Neutrophil (primary cell): ENCODE data around the gene GNAT1.

Experiments used
- H3K27ac ChIP-seq: fragments of 200-600 bp; sonication (generic); 2 replicates; pipeline ENCODE4 v1.5.1; 2016; ENCODE audit warnings: mild to moderate bottlenecking, moderate library complexity
- H3K27me3 ChIP-seq: fragments of 200-600 bp; sonication (generic); 2 replicates; pipeline ENCODE4 v1.6.0; 2016; ENCODE audit warnings: mild to moderate bottlenecking
- H3K36me3 ChIP-seq: fragments of 200-600 bp; sonication (generic); 2 replicates; pipeline ENCODE4 v1.5.1; 2017
- H3K4me1 ChIP-seq, 2 experiments: fragments of 200-600 bp in 1 of 2; sonication (generic) in 1 of 2; 1 replicate in 1 of 2; 2 replicates in 1 of 2; pipeline versions ENCODE4 v1.5.1 to v1.6.1; 2013 to 2016; ENCODE audit warnings: low read depth in 1 of 2, low read length in 1 of 2, mild to moderate bottlenecking in 1 of 2, moderate library complexity in 1 of 2; ENCODE audit not compliant: control insufficient read depth in 1 of 2, insufficient read depth in 1 of 2
- H3K4me3 ChIP-seq, 2 experiments: fragments of 200-600 bp in 1 of 2; sonication (generic) in 1 of 2; 1 replicate in 1 of 2; 2 replicates in 1 of 2; pipeline ENCODE4 v1.5.1; 2013 to 2016; ENCODE audit warnings: low read depth in 1 of 2, low read length in 1 of 2, mild to moderate bottlenecking in 1 of 2, moderate library complexity in 1 of 2
- H3K9me3 ChIP-seq: fragments of 200-600 bp; sonication (generic); 2 replicates; pipeline ENCODE4 v1.5.1; 2016
- CTCF ChIP-seq: fragments of 200-600 bp; sonication (generic); IDR thresholded peaks from 2 replicates; pipeline ENCODE4 v1.5.1; 2016; ENCODE audit warnings: antibody characterized with exemption

GNAT1 gene

GRCh38 chr3:50211930-50212329, 20.5 kb downstream of the GNAT1 start:
- Histone ChIP-seq H3K9me3 (no peaks in the 10 kb centered on the region), H3K27me3 (peaks cover 15% of the 10 kb centered on the region), H3K36me3 (no peaks in the 10 kb centered on the region), H3K4me3 (no peak overlapping the region), H3K27ac (no peak overlapping the region), H3K4me1 (no peaks in the 10 kb centered on the region)
- TF ChIP-seq CTCF: no peak

- Histone ChIP-seq H3K27ac (no peak overlapping the region), H3K9me3 (no peaks in the 10 kb centered on the region), H3K4me1 (no peaks in the 10 kb centered on the region), H3K27me3 (peaks cover 9% of the 10 kb centered on the region), H3K36me3 (no peaks in the 10 kb centered on the region), H3K4me3 (no peak overlapping the region)
- TF ChIP-seq CTCF: no peak
Observed at GRCh38 chr3:50212502-50212901, 21.1 kb downstream of the GNAT1 start.

- Histone ChIP-seq H3K27me3 (peaks cover 5% of the 10 kb centered on the region), H3K9me3 (no peaks in the 10 kb centered on the region), H3K4me3 (no peak overlapping the region), H3K36me3 (no peaks in the 10 kb centered on the region), H3K27ac (no peak overlapping the region), H3K4me1 (no peaks in the 10 kb centered on the region)
- no peak for TF ChIP-seq CTCF
Observed at GRCh38 chr3:50212971-50213370, 21.6 kb downstream of the GNAT1 start.

GRCh38 chr3:50213373-50213772, 22.0 kb downstream of the GNAT1 start:
- H3K36me3 ChIP-seq: no peaks in the 10 kb centered on the region
- H3K27ac ChIP-seq: no peak overlapping the region
- no peak for TF ChIP-seq CTCF
- H3K27me3 ChIP-seq: peaks cover 5% of the 10 kb centered on the region
- H3K4me1 ChIP-seq: no peaks in the 10 kb centered on the region
- H3K9me3 ChIP-seq: no peaks in the 10 kb centered on the region
- H3K4me3 ChIP-seq: no peak overlapping the region

- no peaks in the 10 kb centered on the region for H3K27me3 ChIP-seq
- no peaks in the 10 kb centered on the region for H3K36me3 ChIP-seq
- no peaks in the 10 kb centered on the region for H3K4me1 ChIP-seq
- TF ChIP-seq CTCF: no peak
- no peak overlapping the region for H3K4me3 ChIP-seq
- no peaks in the 10 kb centered on the region for H3K9me3 ChIP-seq
- no peak overlapping the region for H3K27ac ChIP-seq
Observed at GRCh38 chr3:50214824-50215223, 23.4 kb downstream of the GNAT1 start.

- no peaks in the 10 kb centered on the region for H3K9me3 ChIP-seq
- H3K4me1 ChIP-seq: no peaks in the 10 kb centered on the region
Observed at GRCh38 chr3:50215529-50215928, 24.1 kb downstream of the GNAT1 start.

More at GRCh38 chr3:50215529-50215928, 24.1 kb downstream of the GNAT1 start:
- H3K27me3 ChIP-seq: no peaks in the 10 kb centered on the region
- TF ChIP-seq CTCF: no peak
- H3K27ac ChIP-seq: no peak overlapping the region
- no peaks in the 10 kb centered on the region for H3K36me3 ChIP-seq
- no peak overlapping the region for H3K4me3 ChIP-seq
